ENCODE results near the gene MRPS2. TPM values are rescaled to one million over a fixed set of nuclear protein-coding genes. Genes with fewer than 3 reads are reported as not detected.

The MRPS2 gene
- total and polyA plus RNA-seq, 9 of the 15 experiments (the other 6 are each of a cell fraction or from before 2014, with no cell fraction given): 8.0 to 167 (median 81.3) TPM

GRCh38 chr9:135478191-135478590, 22.3 kb upstream of the MRPS2 start:
- Histone ChIP-seq H2AFZ (ENCODE audit: low read depth, low read length) (no peak overlapping the region), H3K4me3 (no peak overlapping the region), H3K9ac (ENCODE audit: insufficient read depth in 1 of 2, low read depth in 2 of 2, low read length in 2 of 2) (0 out of 4 replicates have a peak overlapping the region, but pooled peaks of 1 of the 2 experiments have one; percentile 50), H3K9me3 (replicated peaks; ENCODE audit: control insufficient read depth, insufficient read depth, low read depth, low read length) (no peaks in the 10 kb centered on the region), H3K36me3 (ENCODE audit: control insufficient read depth, insufficient read depth, low read length) (peaks cover 1% of the 10 kb centered on the region; the same call in 1 of the 3 replicates), H3K27ac (ENCODE audit: extremely low read depth, low read depth, low read length) (no peak overlapping the region), H3K4me2 (ENCODE audit: insufficient read depth, low read length) (no peak overlapping the region), H3K27me3 (ENCODE audit: control insufficient read depth in 2 of 2, insufficient read depth in 2 of 2, low read length in 2 of 2) (no peaks in the 10 kb centered on the region), H4K20me1 (replicated peaks; ENCODE audit: control insufficient read depth, insufficient read depth, low read length) (no peaks in the 10 kb centered on the region), H3K4me1 (replicated peaks in 1 of 2; ENCODE audit: control insufficient read depth in 2 of 2, insufficient read depth in 2 of 2, low read length in 2 of 2) (peaks cover 16 to 50% of the 10 kb centered on the region in 2 experiments), H3K9me1 (ENCODE audit: control insufficient read depth, insufficient read depth, low read length) (no peaks in the 10 kb centered on the region), H3K79me2 (ENCODE audit: control insufficient read depth, insufficient read depth, low read length) (peaks cover 23% of the 10 kb centered on the region)
- POLR2A ChIA-PET: no interaction called here
- in situ Hi-C loops (cut with MboI): no loop called here
- intact Hi-C loops (cut with micrococcal nuclease): loop anchor here (5.0 kb wide), 1 partner anchor 56 kb away; no protein-coding TSS in a partner anchor
- ATAC-seq: no peak
- 92% methylated on average over 10 of the region's 10 CpGs for WGBS (ENCODE audit: insufficient coverage, low coverage, missing lambda C conversion rate)
- no peak for DNase-seq (ENCODE audit: extremely low read depth in 1 of 4, low spot score in 3 of 4)
- FAIRE-seq: no peak
- TSS peak; percentile 61 for BruUV-seq (replicated peaks)
- CTCF ChIA-PET (ENCODE audit: low intra/inter-chr PET ratio): no interaction called here
- TF ChIP-seq MAFK (IDR thresholded peaks at IDR 0.05; ENCODE audit: low read length) (no peak), MYNN (IDR thresholded peaks at IDR 0.05) (no peak), MYNN (CRISPR knock-in tag; IDR thresholded peaks at IDR 0.05) (no peak), EP300 (IDR thresholded peaks at IDR 0.05; ENCODE audit: low read length) (no peak), NR2C2 (CRISPR knock-in tag; IDR thresholded peaks at IDR 0.05) (no peak), NR2C2 (tag; IDR thresholded peaks at IDR 0.05) (no peak), ILK (tag; IDR thresholded peaks at IDR 0.05; ENCODE audit: borderline replicate concordance, low read depth) (no peak), FOSL1 (tag; conservative IDR thresholded peaks at IDR 0.05) (no peak), FOXJ3 (CRISPR knock-in tag; IDR thresholded peaks at IDR 0.05) (no peak), HDAC1 (IDR thresholded peaks at IDR 0.05) (no peak), ZNF407 (IDR thresholded peaks at IDR 0.05; ENCODE audit: low read depth) (no peak), EGR1 (conservative IDR thresholded peaks at IDR 0.05) (no peak), HINFP (tag; conservative IDR thresholded peaks at IDR 0.05; ENCODE audit: low read depth) (no peak), ID3 (CRISPR knock-in tag; IDR thresholded peaks at IDR 0.05) (no peak), ID3 (tag; IDR thresholded peaks at IDR 0.05) (no peak)
